ENCODE data around the gene ARF6. TPM values are rescaled to one million over a fixed set of nuclear protein-coding genes. Genes with fewer than 3 reads are reported as not detected.

ARF6 gene
- total RNA-seq, 1 donor from 2014 or later: 33.7 TPM

DNA sequence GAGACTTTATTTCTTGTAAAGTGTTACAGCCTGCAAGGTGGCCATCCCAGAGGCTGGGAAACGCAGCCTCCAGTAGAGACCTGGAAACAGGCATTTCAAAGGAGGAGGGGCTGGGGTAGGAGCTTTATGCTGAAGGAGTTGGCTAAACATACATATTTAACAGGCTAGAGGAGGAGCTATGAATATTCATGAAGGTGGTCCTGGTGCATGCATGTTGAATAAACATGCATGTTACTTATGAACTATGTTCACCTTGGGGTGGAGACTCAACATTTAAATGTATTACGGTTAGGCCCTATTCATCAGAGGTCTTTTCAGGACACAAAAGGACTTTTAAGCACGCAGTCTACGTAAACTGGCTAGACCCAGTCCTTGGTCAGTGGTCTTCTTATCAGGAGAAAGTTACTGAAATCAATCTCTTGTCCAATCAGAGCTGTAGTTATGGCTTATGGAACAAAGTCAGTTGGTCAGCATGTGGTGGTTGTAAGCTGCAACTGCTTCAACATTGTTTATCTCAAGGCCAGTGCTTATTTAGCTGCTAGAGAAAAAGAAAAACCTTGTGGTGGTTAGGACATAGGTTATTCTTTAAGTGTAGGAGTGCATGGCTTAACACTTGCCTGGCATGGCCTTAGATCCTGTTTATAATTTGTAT, 11.4 kb upstream of the ARF6 start:
- peaks cover 5% of the 10 kb centered on the region for H3K4me1 Mint-ChIP-seq

DNA sequence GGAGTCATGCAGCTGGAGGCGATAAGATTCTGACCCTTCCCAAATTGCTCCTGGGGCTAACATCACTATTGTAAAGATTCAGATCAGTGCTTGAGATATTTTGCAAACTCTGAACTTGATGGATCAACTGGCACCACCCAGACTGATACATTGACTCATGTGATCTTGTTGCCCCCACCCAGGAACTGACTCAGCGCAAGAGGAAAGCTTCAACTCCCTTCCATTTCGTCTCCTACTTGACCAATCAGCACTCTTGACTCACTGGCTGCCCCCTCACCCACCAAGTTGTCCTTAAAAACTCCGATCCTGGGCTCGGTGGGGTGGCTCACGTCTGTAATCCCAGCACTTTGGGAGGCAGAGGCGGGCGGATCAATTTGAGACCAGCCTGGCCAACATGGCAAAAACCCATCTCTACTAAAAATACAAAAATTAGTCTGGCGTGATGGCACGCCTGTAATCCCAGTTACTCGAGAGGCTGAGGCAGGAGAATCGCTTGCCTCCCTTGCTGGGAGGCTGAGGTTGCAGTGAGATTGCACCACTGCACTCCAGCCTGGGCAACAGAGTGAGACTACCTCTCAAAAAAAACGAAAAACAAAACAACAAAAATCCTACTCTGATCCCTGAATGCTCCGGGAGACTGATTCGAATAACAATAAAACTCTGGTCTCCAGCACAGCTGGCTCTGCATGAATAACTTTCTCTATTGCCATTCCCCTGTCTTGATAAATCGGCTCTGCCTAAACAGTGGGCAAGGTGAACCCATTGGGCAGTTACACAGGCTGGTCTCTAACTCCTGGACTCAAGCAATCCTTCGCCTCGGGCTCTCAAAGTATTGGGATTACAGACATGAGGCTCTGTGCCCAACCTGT, 9.8 kb upstream of the ARF6 start:
- no peak overlapping the region for H3K4me3 Mint-ChIP-seq

More for the DNA sequence above, 11.4 kb upstream of the ARF6 start:
- Mint-ChIP-seq H3K27ac (no peak overlapping the region), H3K27me3 (ENCODE audit: low read depth) (no peaks in the 10 kb centered on the region), H3K4me3 (no peak overlapping the region), H3K36me3 (no peaks in the 10 kb centered on the region), H3K9me3 (no peaks in the 10 kb centered on the region)
- DNase-seq (ENCODE audit: low spot score in 2 of 2, unreplicated experiment in 2 of 2): no peak
- TF ChIP-seq, protein P1, sequence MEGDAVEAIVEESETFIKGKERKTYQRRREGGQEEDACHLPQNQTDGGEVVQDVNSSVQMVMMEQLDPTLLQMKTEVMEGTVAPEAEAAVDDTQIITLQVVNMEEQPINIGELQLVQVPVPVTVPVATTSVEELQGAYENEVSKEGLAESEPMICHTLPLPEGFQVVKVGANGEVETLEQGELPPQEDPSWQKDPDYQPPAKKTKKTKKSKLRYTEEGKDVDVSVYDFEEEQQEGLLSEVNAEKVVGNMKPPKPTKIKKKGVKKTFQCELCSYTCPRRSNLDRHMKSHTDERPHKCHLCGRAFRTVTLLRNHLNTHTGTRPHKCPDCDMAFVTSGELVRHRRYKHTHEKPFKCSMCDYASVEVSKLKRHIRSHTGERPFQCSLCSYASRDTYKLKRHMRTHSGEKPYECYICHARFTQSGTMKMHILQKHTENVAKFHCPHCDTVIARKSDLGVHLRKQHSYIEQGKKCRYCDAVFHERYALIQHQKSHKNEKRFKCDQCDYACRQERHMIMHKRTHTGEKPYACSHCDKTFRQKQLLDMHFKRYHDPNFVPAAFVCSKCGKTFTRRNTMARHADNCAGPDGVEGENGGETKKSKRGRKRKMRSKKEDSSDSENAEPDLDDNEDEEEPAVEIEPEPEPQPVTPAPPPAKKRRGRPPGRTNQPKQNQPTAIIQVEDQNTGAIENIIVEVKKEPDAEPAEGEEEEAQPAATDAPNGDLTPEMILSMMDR (IDR thresholded peaks at IDR 0.05; ENCODE audit: unreplicated experiment): no peak

DNA sequence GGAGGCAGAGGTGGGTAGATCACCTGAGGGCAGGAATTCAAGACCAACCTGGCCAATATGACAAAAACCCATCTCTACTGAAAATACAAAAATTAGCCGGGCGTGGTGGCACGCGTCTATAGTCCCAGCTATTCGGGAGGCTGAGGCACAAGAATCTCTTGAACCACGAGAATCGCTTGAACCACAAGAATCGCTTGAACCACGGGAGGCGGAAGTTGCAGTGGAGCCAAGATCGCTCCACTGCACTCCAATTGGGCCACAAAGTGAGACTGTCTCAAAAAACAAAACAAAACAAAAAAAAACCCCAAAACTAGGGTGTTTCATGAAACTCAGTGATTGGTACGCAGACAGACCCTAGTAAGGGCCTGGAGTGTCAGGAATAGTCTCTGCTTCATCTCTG, 6.4 kb upstream of the ARF6 start:
- Mint-ChIP-seq H3K9me3 (no peaks in the 10 kb centered on the region), H3K4me1 (no peaks in the 10 kb centered on the region), H3K27me3 (ENCODE audit: low read depth) (no peaks in the 10 kb centered on the region), H3K27ac (no peak overlapping the region), H3K36me3 (no peaks in the 10 kb centered on the region), H3K4me3 (no peak overlapping the region)
- DNase-seq (ENCODE audit: low spot score in 2 of 2, unreplicated experiment in 2 of 2): no peak
- TF ChIP-seq, protein P1 (IDR thresholded peaks at IDR 0.05; ENCODE audit: unreplicated experiment): no peak

More for the DNA sequence above, 9.8 kb upstream of the ARF6 start:
- H3K4me1 Mint-ChIP-seq: peaks cover 5% of the 10 kb centered on the region
- TF ChIP-seq, protein P1 (IDR thresholded peaks at IDR 0.05; ENCODE audit: unreplicated experiment): no peak
- H3K36me3 Mint-ChIP-seq: no peaks in the 10 kb centered on the region
- H3K27ac Mint-ChIP-seq: no peak overlapping the region
- H3K9me3 Mint-ChIP-seq: no peaks in the 10 kb centered on the region
- H3K27me3 Mint-ChIP-seq (ENCODE audit: low read depth): no peaks in the 10 kb centered on the region
- no peak for DNase-seq (ENCODE audit: low spot score in 2 of 2, unreplicated experiment in 2 of 2)

DNA sequence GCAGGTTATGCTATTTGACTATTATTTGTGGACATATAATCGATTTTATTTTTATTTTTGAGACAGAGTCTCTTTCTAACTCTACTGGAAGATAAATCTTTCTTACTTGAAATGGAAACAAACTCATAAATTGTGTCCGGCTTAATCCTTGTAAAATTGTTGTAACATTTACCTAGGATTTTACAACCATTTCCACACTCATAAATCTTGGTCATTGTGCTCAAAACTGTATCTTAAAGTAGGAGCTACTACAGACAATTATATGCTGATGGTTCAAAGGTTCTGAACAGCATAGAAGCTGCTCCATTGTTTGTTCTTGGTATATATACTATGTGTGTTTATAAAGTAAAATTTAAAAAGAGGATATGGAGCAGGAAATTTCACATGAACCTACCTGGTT, 4.6 kb upstream of the ARF6 start:
- Mint-ChIP-seq H3K4me1 (peaks cover 7% of the 10 kb centered on the region), H3K27me3 (ENCODE audit: low read depth) (no peaks in the 10 kb centered on the region), H3K9me3 (no peaks in the 10 kb centered on the region), H3K4me3 (no peak overlapping the region), H3K27ac (no peak overlapping the region), H3K36me3 (no peaks in the 10 kb centered on the region)
- DNase-seq (ENCODE audit: low spot score in 2 of 2, unreplicated experiment in 2 of 2): no peak
- TF ChIP-seq, protein P1 (IDR thresholded peaks at IDR 0.05; ENCODE audit: unreplicated experiment): no peak

DNA sequence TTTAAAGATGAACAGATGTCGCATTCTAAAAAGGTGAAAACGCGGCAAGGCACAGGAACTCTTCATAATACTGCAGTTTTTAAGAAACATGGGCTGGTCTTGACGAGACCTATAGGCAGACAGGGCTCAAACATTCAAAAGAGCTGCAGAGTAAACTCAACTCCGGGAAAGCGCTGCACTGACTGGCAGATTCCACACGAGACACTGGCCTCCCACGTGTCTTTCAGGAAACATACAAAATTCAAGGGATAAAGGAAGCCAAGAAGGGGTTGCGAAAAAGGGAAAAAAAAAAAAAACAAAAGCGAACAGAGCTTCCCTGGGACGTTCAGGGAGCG, 614 bp upstream of the ARF6 start:
- TF ChIP-seq, protein P1 (IDR thresholded peaks at IDR 0.05; ENCODE audit: unreplicated experiment): no peak
- H3K4me1 Mint-ChIP-seq: peaks cover 40% of the 10 kb centered on the region
- H3K36me3 Mint-ChIP-seq: peaks cover 7% of the 10 kb centered on the region
- DNase-seq (ENCODE audit: low spot score in 2 of 2, unreplicated experiment in 2 of 2): no peak
- peak overlapping the region; percentile 99 for H3K27ac Mint-ChIP-seq
- peak overlapping the region; percentile 88 for H3K4me3 Mint-ChIP-seq
- H3K9me3 Mint-ChIP-seq: no peaks in the 10 kb centered on the region
- no peaks in the 10 kb centered on the region for H3K27me3 Mint-ChIP-seq (ENCODE audit: low read depth)
